Measurements from ENCODE around the gene CHD9. TPM values are rescaled to one million over a fixed set of nuclear protein-coding genes. Genes with fewer than 3 reads are reported as not detected.

CHD9 gene
- total RNA-seq, 2 donors from 2014 or later, result 56.3 to 62.6 TPM

DNA sequence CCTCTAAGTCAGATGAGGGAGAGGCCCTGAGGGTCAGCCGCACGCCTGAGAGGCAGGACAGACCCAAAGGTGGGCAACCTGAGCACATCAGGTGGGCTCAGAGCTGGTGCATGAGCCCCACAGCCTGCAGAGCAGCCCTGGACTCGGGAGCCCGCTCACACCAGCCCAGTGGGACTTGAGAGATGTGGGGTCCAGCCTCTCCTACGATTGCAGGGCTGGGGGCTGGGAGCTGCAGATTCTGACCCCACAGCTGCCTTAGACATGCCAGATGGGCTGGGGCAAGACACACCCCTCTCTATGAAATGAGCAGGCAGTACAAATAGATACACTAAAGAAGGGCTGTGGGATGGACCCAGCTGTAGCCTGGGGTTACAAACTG lies 302.4 kb downstream of the CHD9 start:
- H3K4me1 ChIP-seq (replicated peaks), result no peaks in the 10 kb centered on the region
- 80% methylated on average over 5 of the region's 5 CpGs for WGBS
- no peaks in the 10 kb centered on the region for H3K9me3 ChIP-seq
- H3K4me3 ChIP-seq, result no peak overlapping the region
- no peaks in the 10 kb centered on the region for H3K36me3 ChIP-seq
- H3K27me3 ChIP-seq (replicated peaks; ENCODE audit: insufficient read depth), result no peaks in the 10 kb centered on the region
- intact Hi-C loops (cut with DNase I), result no loop called here
- no peak for DNase-seq (ENCODE audit: low spot score)
- no peak overlapping the region for H3K27ac ChIP-seq
- TF ChIP-seq, protein P1, sequence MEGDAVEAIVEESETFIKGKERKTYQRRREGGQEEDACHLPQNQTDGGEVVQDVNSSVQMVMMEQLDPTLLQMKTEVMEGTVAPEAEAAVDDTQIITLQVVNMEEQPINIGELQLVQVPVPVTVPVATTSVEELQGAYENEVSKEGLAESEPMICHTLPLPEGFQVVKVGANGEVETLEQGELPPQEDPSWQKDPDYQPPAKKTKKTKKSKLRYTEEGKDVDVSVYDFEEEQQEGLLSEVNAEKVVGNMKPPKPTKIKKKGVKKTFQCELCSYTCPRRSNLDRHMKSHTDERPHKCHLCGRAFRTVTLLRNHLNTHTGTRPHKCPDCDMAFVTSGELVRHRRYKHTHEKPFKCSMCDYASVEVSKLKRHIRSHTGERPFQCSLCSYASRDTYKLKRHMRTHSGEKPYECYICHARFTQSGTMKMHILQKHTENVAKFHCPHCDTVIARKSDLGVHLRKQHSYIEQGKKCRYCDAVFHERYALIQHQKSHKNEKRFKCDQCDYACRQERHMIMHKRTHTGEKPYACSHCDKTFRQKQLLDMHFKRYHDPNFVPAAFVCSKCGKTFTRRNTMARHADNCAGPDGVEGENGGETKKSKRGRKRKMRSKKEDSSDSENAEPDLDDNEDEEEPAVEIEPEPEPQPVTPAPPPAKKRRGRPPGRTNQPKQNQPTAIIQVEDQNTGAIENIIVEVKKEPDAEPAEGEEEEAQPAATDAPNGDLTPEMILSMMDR (IDR thresholded peaks at IDR 0.05), result no peak

DNA sequence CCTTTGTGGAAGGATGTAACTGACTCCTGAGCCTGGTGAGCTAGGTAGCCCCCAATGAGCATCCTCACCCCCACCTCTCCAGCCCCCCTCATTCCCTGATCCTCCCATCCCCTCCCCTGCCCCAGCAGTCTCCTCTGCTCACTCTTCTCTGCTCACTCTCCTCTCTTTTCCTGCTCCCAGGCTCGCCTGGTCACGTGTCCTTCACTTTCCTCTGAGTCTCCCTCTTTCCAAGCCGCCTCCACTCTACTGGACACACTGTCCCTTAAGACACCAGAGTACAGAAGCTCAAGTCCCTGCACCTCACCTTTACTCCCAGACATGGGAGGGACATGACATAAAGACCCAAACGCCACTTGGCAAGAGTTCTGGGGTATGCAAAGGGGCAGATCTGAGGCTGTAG lies 303.2 kb downstream of the CHD9 start:
- Histone ChIP-seq H3K36me3 (no peaks in the 10 kb centered on the region), H3K27me3 (replicated peaks; ENCODE audit: insufficient read depth) (no peaks in the 10 kb centered on the region), H3K27ac (no peak overlapping the region), H3K9me3 (no peaks in the 10 kb centered on the region), H3K4me1 (replicated peaks) (no peaks in the 10 kb centered on the region), H3K4me3 (no peak overlapping the region)
- no peak for DNase-seq (ENCODE audit: low spot score)
- intact Hi-C loops (cut with DNase I), result no loop called here
- WGBS, result 76% methylated on average over 4 of the region's 4 CpGs
- TF ChIP-seq POLR2A (IDR thresholded peaks at IDR 0.05) (no peak), POLR2AphosphoS5 (IDR thresholded peaks at IDR 0.05) (no peak)
- TF ChIP-seq, protein P1 (IDR thresholded peaks at IDR 0.05), result no peak

DNA sequence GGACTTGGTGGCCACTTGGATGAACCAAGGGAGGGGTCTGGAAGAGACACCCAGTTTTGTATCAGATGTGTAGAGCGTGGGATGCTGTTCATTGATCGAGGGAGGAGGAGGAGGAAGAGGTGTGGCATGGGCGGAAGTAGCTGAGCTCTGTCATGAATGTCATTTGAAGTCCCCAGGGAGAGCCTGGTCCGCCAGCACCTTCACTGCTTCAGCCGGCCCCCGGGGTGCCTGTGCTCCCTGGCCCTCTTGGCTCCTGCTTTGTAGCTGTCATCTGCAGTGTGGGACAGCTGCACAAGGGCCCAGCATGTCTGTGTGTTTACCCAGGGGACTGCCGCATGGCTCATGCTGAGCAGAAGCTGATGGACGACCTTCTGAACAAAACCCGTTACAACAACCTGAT lies 304.1 kb downstream of the CHD9 start:
- H3K36me3 ChIP-seq, result no peaks in the 10 kb centered on the region
- intact Hi-C loops (cut with DNase I), result no loop called here
- H3K9me3 ChIP-seq, result no peaks in the 10 kb centered on the region
- TF ChIP-seq POLR2A (IDR thresholded peaks at IDR 0.05), result no peak
- TF ChIP-seq POLR2AphosphoS5 (IDR thresholded peaks at IDR 0.05), result no peak
- TF ChIP-seq, protein P1 (IDR thresholded peaks at IDR 0.05), result no peak
- DNase-seq (ENCODE audit: low spot score), result no peak
- no peak overlapping the region for H3K4me3 ChIP-seq
- no peaks in the 10 kb centered on the region for H3K4me1 ChIP-seq (replicated peaks)
- H3K27ac ChIP-seq, result no peak overlapping the region
- H3K27me3 ChIP-seq (replicated peaks; ENCODE audit: insufficient read depth), result no peaks in the 10 kb centered on the region
- WGBS, result 74% methylated on average over 9 of the region's 9 CpGs

DNA sequence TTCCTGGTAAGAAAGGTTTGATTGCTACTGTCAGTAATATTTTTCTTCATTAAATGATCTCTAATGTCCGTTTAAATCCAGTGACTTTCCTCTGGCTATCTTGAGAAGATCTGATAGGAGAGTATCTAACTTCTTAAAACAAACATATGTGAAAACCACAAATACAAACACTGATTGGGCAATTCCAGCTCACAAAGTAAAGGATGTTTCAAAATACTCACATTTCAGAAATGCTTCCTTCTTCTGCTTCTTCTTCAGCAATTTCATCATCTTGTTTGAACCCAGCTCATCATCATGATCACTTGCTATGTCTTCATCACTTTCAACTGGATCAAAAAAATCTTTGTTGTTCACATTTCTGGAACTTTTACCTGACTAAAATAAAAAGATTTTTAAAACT lies 315.1 kb downstream of the CHD9 start:
- intact Hi-C loops (cut with DNase I), result no loop called here
- H3K27ac ChIP-seq, result no peak overlapping the region
- H3K27me3 ChIP-seq (replicated peaks; ENCODE audit: insufficient read depth), result no peaks in the 10 kb centered on the region
- H3K36me3 ChIP-seq, result no peaks in the 10 kb centered on the region
- TF ChIP-seq POLR2AphosphoS5 (IDR thresholded peaks at IDR 0.05) (no peak), POLR2A (IDR thresholded peaks at IDR 0.05) (no peak)
- TF ChIP-seq, protein P1 (IDR thresholded peaks at IDR 0.05), result no peak
- no peak for DNase-seq (ENCODE audit: low spot score)
- no peaks in the 10 kb centered on the region for H3K4me1 ChIP-seq (replicated peaks)
- 38% methylated on average over 1 of the region's 1 CpG for WGBS
- no peak overlapping the region for H3K4me3 ChIP-seq
- no peaks in the 10 kb centered on the region for H3K9me3 ChIP-seq

DNA sequence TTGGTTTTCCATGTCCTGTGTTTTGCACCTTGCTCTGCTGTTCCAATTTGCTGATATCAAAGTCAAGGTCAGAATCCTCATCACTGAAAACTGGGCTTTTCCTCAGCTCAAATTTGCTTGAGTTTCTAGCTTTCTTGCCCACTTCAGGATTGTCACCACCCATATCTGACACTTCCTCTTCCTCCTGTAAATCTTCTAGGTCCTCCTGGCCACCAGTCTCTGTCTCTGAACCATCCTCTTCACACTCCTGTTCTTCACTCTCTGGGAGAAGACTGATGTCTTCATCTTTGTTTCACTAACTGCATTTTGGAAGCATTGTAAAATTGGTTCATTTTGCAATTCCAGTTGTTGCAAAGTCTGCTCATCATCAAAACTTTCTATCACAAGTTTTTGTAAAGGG lies 316.0 kb downstream of the CHD9 start:
- no peak for DNase-seq (ENCODE audit: low spot score)
- no peak overlapping the region for H3K27ac ChIP-seq
- no peaks in the 10 kb centered on the region for H3K4me1 ChIP-seq (replicated peaks)
- no peaks in the 10 kb centered on the region for H3K27me3 ChIP-seq (replicated peaks; ENCODE audit: insufficient read depth)
- H3K9me3 ChIP-seq, result no peaks in the 10 kb centered on the region
- H3K4me3 ChIP-seq, result no peak overlapping the region
- no peak for TF ChIP-seq POLR2A (IDR thresholded peaks at IDR 0.05)
- TF ChIP-seq, protein P1 (IDR thresholded peaks at IDR 0.05), result no peak
- TF ChIP-seq POLR2AphosphoS5 (IDR thresholded peaks at IDR 0.05), result no peak
- intact Hi-C loops (cut with DNase I), result no loop called here
- no peaks in the 10 kb centered on the region for H3K36me3 ChIP-seq

Data from prostate gland (tissue), 2 donors.